Hematopoietic multipotent progenitor cell treated with erythropoietin and hydrocortisone succinate and interleukin-3 and kit ligand, for 17 days (in vitro differentiated cells): ENCODE measurements around the gene COL20A1.

Experiments used
- DNase-seq: peaks from one replicate; pipeline ENCODE4 v3.0.0-alpha.2; 2015; ENCODE audit warnings: low spot score

The COL20A1 gene

GRCh38 chr20:63309261-63310071 is 16.5 kb downstream of the COL20A1 start:
- no peak for DNase-seq

GRCh38 chr20:63310265-63310991 is 17.4 kb downstream of the COL20A1 start:
- no peak for DNase-seq

- no peak for DNase-seq
Measured at GRCh38 chr20:63311186-63311832, 18.3 kb downstream of the COL20A1 start.

GRCh38 chr20:63311833-63312243 is 18.9 kb downstream of the COL20A1 start:
- no peak for DNase-seq

GRCh38 chr20:63312273-63312672 is 19.3 kb downstream of the COL20A1 start:
- no peak for DNase-seq

GRCh38 chr20:63312690-63313348 is 19.8 kb downstream of the COL20A1 start:
- DNase-seq: no peak

- no peak for DNase-seq
Measured at GRCh38 chr20:63313349-63314014, 20.5 kb downstream of the COL20A1 start.

GRCh38 chr20:63314015-63314471 is 21.1 kb downstream of the COL20A1 start:
- no peak for DNase-seq

- no peak for DNase-seq
Measured at GRCh38 chr20:63314566-63315239, 21.7 kb downstream of the COL20A1 start.

GRCh38 chr20:63315240-63315689 is 22.3 kb downstream of the COL20A1 start:
- no peak for DNase-seq

- DNase-seq: no peak
Measured at GRCh38 chr20:63315731-63316491, 22.9 kb downstream of the COL20A1 start.

GRCh38 chr20:63316502-63316921 is 23.5 kb downstream of the COL20A1 start:
- no peak for DNase-seq

GRCh38 chr20:63317061-63317460 is 24.1 kb downstream of the COL20A1 start:
- no peak for DNase-seq

GRCh38 chr20:63317601-63318291 is 24.8 kb downstream of the COL20A1 start:
- no peak for DNase-seq

- DNase-seq: no peak
Measured at GRCh38 chr20:63318391-63319163, 25.6 kb downstream of the COL20A1 start.

- no peak for DNase-seq
Measured at GRCh38 chr20:63319164-63320040, 26.4 kb downstream of the COL20A1 start.

GRCh38 chr20:63320041-63320511 is 27.1 kb downstream of the COL20A1 start:
- DNase-seq: no peak
